Astrocyte of the cerebellum (primary cell): Measurements from ENCODE around the gene CTIF.

Source experiments
- DNase-seq: peaks from one replicate; pipeline ENCODE4 v3.0.0-alpha.2; 2011; ENCODE audit warnings: low read depth
- H3K4me3 ChIP-seq: 2 replicates; pipeline ENCODE4 v1.5.1; 2011; ENCODE audit warnings: mild to moderate bottlenecking, low read depth, low read length, moderate library complexity
- in situ Hi-C: cut with HindIII; loops from 2 replicates; pipeline ENCODE4 v1.10.0; 2017; ENCODE audit warnings: low sequenced_read_pairs
- TF ChIP-seq, protein P1 (sequence below): IDR thresholded peaks from 2 replicates; pipeline ENCODE4 v1.5.1; 2012; ENCODE audit warnings: low read length, low read depth, moderate library complexity, mild to moderate bottlenecking; ENCODE audit errors: missing control alignments

The CTIF gene

DNA sequence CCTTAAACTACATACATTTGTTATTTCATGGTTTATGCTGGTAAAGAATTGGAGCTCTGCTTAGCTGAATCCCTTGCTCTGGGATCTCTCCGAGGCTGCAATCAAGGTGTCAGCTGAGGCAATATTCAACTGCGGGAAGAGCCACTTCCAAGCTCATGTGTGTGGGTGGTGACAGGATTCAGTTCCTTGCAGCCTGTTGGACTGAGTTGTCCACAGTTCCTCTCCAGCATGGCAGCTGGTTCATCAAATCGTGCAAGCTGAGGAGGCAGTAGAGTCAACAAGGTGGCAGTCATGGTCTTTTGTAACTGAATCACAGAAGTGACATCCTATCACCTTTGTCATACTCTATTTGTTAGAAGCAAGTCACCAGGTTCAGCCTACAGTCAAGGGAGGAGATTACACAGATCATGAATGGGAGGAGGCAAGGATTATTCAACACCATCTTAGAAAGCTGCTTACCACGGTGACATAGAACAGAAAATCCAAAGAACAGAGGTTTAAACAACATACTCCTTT is 56.9 kb downstream of the CTIF start:
- no peak overlapping the region for H3K4me3 ChIP-seq
- no peak for DNase-seq
- in situ Hi-C loops = no loop called here
- TF ChIP-seq, protein P1, sequence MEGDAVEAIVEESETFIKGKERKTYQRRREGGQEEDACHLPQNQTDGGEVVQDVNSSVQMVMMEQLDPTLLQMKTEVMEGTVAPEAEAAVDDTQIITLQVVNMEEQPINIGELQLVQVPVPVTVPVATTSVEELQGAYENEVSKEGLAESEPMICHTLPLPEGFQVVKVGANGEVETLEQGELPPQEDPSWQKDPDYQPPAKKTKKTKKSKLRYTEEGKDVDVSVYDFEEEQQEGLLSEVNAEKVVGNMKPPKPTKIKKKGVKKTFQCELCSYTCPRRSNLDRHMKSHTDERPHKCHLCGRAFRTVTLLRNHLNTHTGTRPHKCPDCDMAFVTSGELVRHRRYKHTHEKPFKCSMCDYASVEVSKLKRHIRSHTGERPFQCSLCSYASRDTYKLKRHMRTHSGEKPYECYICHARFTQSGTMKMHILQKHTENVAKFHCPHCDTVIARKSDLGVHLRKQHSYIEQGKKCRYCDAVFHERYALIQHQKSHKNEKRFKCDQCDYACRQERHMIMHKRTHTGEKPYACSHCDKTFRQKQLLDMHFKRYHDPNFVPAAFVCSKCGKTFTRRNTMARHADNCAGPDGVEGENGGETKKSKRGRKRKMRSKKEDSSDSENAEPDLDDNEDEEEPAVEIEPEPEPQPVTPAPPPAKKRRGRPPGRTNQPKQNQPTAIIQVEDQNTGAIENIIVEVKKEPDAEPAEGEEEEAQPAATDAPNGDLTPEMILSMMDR = no peak

DNA sequence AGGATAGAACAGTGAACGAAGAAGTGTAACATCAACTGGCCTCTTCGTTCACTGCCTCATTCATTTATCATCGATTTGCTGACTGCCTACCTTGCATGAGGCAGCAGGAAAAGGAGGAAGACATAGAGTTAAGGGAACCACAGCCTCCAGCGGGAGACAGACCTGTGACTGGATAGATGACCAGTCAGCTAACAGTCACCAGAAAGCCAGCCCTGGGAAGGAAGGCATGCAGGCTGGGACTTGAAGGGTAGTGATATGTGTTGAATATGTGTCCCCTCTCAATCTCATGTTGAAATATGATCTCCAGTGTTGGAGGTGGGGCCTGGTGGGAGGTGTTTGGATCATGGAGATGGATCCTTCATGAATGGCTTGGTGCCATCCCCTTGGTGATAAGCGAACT is 58.3 kb downstream of the CTIF start:
- in situ Hi-C loops = no loop called here
- H3K4me3 ChIP-seq = no peak overlapping the region
- TF ChIP-seq, protein P1 = no peak
- no peak for DNase-seq

- in situ Hi-C loops = no loop called here
- TF ChIP-seq, protein P1 = no peak
- DNase-seq = no peak
- no peak overlapping the region for H3K4me3 ChIP-seq
Observed at GRCh38 chr18:48597671-48598070, 58.8 kb downstream of the CTIF start.

DNA sequence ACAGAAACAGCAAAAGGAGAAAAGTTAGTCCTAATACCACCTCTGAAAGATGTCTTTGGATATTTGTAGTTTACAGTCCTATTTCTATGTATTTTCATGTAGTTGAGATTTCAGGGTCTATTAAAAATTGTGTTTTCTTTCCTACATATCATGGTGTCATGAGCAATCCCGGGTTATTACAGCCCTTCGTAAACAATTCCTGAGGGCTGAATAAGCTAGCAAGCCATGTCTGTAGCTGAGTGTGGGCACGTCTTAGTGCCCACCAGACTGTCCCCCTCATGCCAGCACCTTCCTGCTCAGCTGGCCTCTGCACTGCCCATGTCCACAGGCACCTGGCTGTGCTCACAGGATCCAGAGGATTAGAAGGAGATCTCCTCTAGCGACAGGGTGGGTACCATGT is 60.6 kb downstream of the CTIF start:
- in situ Hi-C loops = no loop called here
- no peak overlapping the region for H3K4me3 ChIP-seq
- DNase-seq = no peak
- TF ChIP-seq, protein P1 = no peak

DNA sequence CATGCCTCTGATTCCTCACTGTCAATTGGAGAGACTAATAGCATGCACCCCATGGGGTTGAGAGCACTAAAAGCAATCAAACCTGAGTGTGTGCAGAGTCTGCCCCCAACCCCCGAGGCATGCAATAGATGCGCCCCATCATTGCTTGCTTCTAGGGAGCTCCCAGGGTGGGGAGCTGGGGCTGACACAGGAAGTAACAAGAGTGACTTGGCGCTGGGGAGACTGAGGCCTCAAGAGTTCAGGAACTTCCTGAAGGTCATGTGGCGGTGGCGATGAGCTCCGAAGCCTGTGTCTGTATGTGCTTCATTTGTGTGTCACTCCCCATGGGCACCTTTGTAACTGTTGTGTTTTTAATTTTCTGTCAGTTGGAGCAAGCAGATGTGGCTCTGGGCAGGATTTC is 61.2 kb downstream of the CTIF start:
- no peak for DNase-seq
- TF ChIP-seq, protein P1 = no peak
- H3K4me3 ChIP-seq = no peak overlapping the region
- in situ Hi-C loops = loop anchor here (5.0 kb wide), 1 partner anchor 93 kb away; no protein-coding TSS in a partner anchor

- DNase-seq = no peak
- in situ Hi-C loops = loop anchor here (5.0 kb wide), 1 partner anchor 93 kb away; no protein-coding TSS in a partner anchor
- TF ChIP-seq, protein P1 = no peak
- H3K4me3 ChIP-seq = no peak overlapping the region
Observed at GRCh38 chr18:48600456-48601090, 61.7 kb downstream of the CTIF start.
